ENCODE results near the gene OPHN1.

OPHN1 gene

DNA sequence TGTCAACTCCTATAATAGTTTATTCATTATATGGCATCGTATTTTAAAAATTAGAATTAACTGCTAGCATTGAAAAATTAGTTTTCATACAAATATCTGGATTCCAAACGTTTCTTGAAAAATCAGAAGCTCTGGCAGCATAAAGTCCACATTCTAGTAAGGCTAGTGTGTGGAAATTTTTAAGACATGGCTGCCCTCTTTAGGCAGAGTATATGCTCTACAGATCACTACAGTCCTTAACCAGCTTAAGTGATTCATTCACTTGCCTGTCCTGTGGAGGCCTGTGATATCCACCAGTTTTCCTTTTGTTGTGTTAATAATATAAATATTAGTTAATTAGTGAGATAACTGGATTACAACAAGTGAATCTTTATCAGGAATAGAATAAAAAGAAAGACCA, 287.2 kb downstream of the OPHN1 start:
- H3K4me1 Mint-ChIP-seq (ENCODE audit: low read depth) = no peaks in the 10 kb centered on the region
- no peaks in the 10 kb centered on the region for H3K36me3 Mint-ChIP-seq
- H3K27me3 Mint-ChIP-seq = no peaks in the 10 kb centered on the region
- no peaks in the 10 kb centered on the region for H3K9me3 Mint-ChIP-seq (ENCODE audit: low read depth)
- no peak overlapping the region for H3K27ac Mint-ChIP-seq
- no peak overlapping the region for H3K4me3 Mint-ChIP-seq

DNA sequence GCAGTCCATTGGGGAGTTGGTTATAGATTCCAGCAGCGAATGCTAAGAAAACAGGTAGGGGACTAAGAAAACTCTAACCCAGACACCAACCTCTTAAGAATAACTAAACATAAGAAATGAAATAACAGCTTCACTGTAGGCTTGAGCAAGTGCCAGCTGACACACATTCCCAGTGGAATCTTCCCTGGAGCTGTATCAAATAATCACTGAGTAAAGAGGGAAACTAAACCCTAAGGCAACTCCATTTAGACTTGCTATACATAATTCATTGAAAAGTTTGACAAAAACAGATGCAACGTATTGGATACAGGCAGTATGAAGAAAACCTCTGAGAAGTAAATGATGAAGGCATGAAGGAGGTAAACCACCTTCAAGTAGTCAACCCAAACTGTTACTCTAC, 293.5 kb downstream of the OPHN1 start:
- no peaks in the 10 kb centered on the region for H3K4me1 Mint-ChIP-seq (ENCODE audit: low read depth)
- no peak overlapping the region for H3K4me3 Mint-ChIP-seq
- no peak overlapping the region for H3K27ac Mint-ChIP-seq
- no peaks in the 10 kb centered on the region for H3K27me3 Mint-ChIP-seq
- no peaks in the 10 kb centered on the region for H3K9me3 Mint-ChIP-seq (ENCODE audit: low read depth)
- H3K36me3 Mint-ChIP-seq = no peaks in the 10 kb centered on the region

DNA sequence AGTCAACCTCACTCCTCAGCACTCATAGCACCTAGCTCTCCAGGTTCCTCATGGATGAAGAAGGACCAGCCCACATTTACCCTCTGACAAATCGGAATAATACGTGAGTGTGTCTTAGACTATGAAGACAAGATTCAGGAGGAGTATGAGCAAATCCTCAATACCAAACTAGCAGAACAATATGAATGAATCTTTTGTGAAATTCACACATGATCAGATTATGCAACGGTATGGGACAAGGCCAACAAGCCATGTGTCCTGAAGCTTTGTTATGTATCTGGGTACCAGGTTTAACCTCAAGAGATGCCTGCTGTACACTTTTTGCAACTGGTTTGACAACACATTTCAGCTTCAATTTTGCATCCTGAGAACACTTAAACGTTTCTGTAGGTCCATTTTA, 300.1 kb downstream of the OPHN1 start:
- H3K9me3 Mint-ChIP-seq (ENCODE audit: low read depth) = no peaks in the 10 kb centered on the region
- H3K27me3 Mint-ChIP-seq = no peaks in the 10 kb centered on the region
- no peak overlapping the region for H3K27ac Mint-ChIP-seq
- H3K4me3 Mint-ChIP-seq = no peak overlapping the region
- H3K4me1 Mint-ChIP-seq (ENCODE audit: low read depth) = no peaks in the 10 kb centered on the region
- no peaks in the 10 kb centered on the region for H3K36me3 Mint-ChIP-seq

- Mint-ChIP-seq H3K27me3 (no peaks in the 10 kb centered on the region), H3K4me3 (no peak overlapping the region), H3K36me3 (no peaks in the 10 kb centered on the region), H3K9me3 (ENCODE audit: low read depth) (no peaks in the 10 kb centered on the region), H3K4me1 (ENCODE audit: low read depth) (no peaks in the 10 kb centered on the region), H3K27ac (no peak overlapping the region)
Measured at GRCh38 chrX:68132749-68133148, 300.5 kb downstream of the OPHN1 start.

GRCh38 chrX:68121835-68122234, 311.5 kb downstream of the OPHN1 start:
- Mint-ChIP-seq H3K4me3 (no peak overlapping the region), H3K27ac (no peak overlapping the region), H3K9me3 (ENCODE audit: low read depth) (no peaks in the 10 kb centered on the region), H3K36me3 (no peaks in the 10 kb centered on the region), H3K27me3 (no peaks in the 10 kb centered on the region), H3K4me1 (ENCODE audit: low read depth) (no peaks in the 10 kb centered on the region)

GRCh38 chrX:68121371-68121770, 311.9 kb downstream of the OPHN1 start:
- Mint-ChIP-seq H3K4me1 (ENCODE audit: low read depth) (no peaks in the 10 kb centered on the region), H3K4me3 (no peak overlapping the region), H3K27me3 (no peaks in the 10 kb centered on the region), H3K9me3 (ENCODE audit: low read depth) (no peaks in the 10 kb centered on the region), H3K27ac (no peak overlapping the region), H3K36me3 (no peaks in the 10 kb centered on the region)

DNA sequence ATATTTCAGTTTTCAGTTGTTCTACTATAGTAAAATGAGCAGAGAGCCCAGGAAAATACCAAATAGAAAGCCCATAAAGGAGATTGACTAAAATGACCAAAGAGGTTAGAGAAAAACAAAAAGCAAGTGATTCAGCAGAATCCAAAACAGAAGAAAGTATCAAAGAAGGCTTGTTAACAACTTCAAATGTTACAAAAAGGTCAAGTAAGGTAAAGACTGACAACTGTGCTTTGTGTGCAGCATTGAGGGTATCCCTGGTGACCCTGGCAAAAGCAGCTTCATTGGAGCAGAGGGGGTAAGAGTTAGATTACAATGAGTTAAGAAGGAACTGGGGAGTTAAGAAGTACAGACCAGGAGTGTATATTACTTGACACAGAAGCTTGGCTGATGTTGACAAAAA, 317.9 kb downstream of the OPHN1 start:
- no peaks in the 10 kb centered on the region for H3K36me3 Mint-ChIP-seq
- no peaks in the 10 kb centered on the region for H3K27me3 Mint-ChIP-seq
- no peak overlapping the region for H3K27ac Mint-ChIP-seq
- H3K4me3 Mint-ChIP-seq = no peak overlapping the region
- H3K4me1 Mint-ChIP-seq (ENCODE audit: low read depth) = no peaks in the 10 kb centered on the region
- H3K9me3 Mint-ChIP-seq (ENCODE audit: low read depth) = no peaks in the 10 kb centered on the region

DNA sequence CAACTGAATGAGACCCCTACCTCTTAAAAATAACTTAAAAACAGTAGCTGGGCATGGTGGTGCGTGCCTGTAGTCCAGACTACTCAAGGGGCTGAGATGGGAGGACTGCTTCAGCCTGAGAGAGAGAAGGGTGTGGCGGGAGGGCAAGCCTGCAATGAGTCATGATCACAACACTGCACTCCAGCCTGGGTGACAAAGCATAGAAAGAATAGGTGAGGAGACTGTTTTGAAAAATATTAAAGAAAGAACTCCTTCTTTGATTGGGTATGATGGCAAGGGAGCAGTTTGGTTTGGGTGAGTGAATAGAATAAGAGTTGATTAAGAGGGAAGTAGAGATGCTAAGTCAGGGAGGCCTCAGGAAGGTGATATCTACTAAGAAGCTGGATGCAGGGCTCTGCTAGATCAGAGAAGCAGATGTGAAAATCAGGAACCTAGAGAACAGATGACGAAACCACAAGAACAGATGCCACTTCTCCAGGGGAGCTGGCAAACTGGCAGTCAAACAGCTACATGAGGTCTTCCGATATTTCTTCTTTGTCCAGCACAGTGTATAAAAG, 318.6 kb downstream of the OPHN1 start:
- no peaks in the 10 kb centered on the region for H3K4me1 Mint-ChIP-seq (ENCODE audit: low read depth)
- no peak overlapping the region for H3K4me3 Mint-ChIP-seq
- no peaks in the 10 kb centered on the region for H3K27me3 Mint-ChIP-seq
- H3K9me3 Mint-ChIP-seq (ENCODE audit: low read depth) = no peaks in the 10 kb centered on the region
- H3K36me3 Mint-ChIP-seq = no peaks in the 10 kb centered on the region
- H3K27ac Mint-ChIP-seq = no peak overlapping the region

DNA sequence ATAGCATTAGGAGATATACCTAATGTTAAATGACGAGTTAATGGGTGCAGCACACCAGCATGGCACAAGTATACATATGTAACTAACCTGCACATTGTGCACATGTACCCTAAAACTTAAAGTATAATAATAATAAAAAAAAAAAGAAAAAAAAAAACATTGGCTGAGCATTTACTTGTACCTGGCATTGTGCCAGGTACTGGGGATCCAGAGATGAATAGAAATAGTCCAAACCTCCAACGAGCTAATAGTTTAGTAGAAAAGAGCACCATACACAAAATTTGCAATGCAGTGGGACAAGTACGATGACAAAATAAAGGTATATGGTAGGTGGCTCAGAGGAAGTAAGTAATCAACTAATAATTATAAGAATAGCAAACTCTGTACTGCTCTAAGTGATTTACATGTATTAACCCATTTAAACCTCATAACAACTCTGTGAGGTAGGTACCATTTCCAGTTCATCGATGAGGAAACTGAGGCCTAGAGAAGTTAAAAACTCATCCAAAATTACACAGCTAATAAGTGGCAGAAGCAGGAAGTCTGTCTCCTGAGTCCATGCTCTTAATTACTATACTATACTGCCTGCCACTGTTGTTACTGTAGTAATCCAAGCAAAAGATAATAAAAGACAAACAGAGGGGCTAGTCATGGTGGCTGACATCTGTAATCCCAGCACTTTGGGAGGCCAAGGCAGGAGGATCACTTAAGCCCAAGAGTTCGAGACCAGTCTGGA, 319.3 kb downstream of the OPHN1 start:
- Mint-ChIP-seq H3K9me3 (ENCODE audit: low read depth) (no peaks in the 10 kb centered on the region), H3K4me3 (no peak overlapping the region), H3K36me3 (no peaks in the 10 kb centered on the region), H3K4me1 (ENCODE audit: low read depth) (no peaks in the 10 kb centered on the region), H3K27me3 (no peaks in the 10 kb centered on the region), H3K27ac (no peak overlapping the region)

GRCh38 chrX:68112321-68112720, 321.0 kb downstream of the OPHN1 start:
- no peak overlapping the region for H3K27ac Mint-ChIP-seq
- no peaks in the 10 kb centered on the region for H3K4me1 Mint-ChIP-seq (ENCODE audit: low read depth)
- H3K9me3 Mint-ChIP-seq (ENCODE audit: low read depth) = no peaks in the 10 kb centered on the region
- H3K36me3 Mint-ChIP-seq = no peaks in the 10 kb centered on the region
- H3K27me3 Mint-ChIP-seq = no peaks in the 10 kb centered on the region
- no peak overlapping the region for H3K4me3 Mint-ChIP-seq

GRCh38 chrX:68109162-68109561, 324.1 kb downstream of the OPHN1 start:
- Mint-ChIP-seq H3K27me3 (no peaks in the 10 kb centered on the region), H3K9me3 (ENCODE audit: low read depth) (no peaks in the 10 kb centered on the region), H3K36me3 (no peaks in the 10 kb centered on the region), H3K27ac (no peak overlapping the region), H3K4me1 (ENCODE audit: low read depth) (no peaks in the 10 kb centered on the region), H3K4me3 (no peak overlapping the region)

DNA sequence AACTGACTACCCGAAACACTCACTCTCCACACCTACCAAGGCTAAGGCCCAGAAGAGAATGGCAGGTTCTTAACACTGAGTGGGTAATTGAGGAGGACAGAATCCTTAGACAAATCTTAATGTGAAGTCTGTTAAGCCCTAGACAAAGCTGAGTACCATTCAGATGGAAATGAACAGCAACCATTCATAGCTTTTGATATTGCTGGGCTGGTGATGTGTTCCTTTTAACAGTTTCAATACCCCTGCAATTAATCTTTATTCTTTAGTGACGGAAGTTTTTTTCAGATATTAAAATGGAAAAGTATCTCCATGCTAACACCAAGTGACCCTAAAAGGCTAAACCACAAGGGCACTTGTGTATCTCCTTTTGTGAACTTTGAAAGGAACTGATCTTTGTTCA, 334.9 kb downstream of the OPHN1 start:
- no peak overlapping the region for H3K27ac Mint-ChIP-seq
- no peaks in the 10 kb centered on the region for H3K9me3 Mint-ChIP-seq (ENCODE audit: low read depth)
- H3K4me1 Mint-ChIP-seq (ENCODE audit: low read depth) = no peaks in the 10 kb centered on the region
- H3K4me3 Mint-ChIP-seq = no peak overlapping the region
- no peaks in the 10 kb centered on the region for H3K36me3 Mint-ChIP-seq
- H3K27me3 Mint-ChIP-seq = no peaks in the 10 kb centered on the region

- H3K27me3 Mint-ChIP-seq = no peaks in the 10 kb centered on the region
- H3K4me1 Mint-ChIP-seq (ENCODE audit: low read depth) = no peaks in the 10 kb centered on the region
- H3K9me3 Mint-ChIP-seq (ENCODE audit: low read depth) = no peaks in the 10 kb centered on the region
- H3K36me3 Mint-ChIP-seq = no peaks in the 10 kb centered on the region
- H3K4me3 Mint-ChIP-seq = no peak overlapping the region
- no peak overlapping the region for H3K27ac Mint-ChIP-seq
Measured at GRCh38 chrX:68090266-68090665, 343.0 kb downstream of the OPHN1 start.

DNA sequence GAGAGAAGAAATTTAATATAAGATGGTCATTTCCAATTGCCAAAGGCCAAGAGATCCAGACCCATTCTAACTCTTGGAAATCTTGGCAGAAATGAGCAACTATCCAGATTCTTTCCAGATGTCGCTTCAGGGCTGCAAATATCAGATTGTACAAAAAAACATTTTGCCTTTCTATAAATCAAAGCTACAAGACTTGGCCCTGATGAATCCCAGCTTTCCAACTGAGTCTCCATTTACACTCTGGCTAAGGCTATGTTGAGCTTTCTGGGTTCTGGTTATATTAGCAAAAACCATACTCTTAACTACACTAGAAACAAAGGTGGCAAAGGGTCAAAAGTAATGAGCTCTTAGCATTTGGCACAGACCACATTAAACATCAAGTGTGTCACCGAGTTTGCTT, 345.8 kb downstream of the OPHN1 start:
- Mint-ChIP-seq H3K9me3 (ENCODE audit: low read depth) (no peaks in the 10 kb centered on the region), H3K4me3 (no peak overlapping the region), H3K36me3 (no peaks in the 10 kb centered on the region), H3K27ac (no peak overlapping the region), H3K27me3 (no peaks in the 10 kb centered on the region), H3K4me1 (ENCODE audit: low read depth) (no peaks in the 10 kb centered on the region)

GRCh38 chrX:68086709-68087108, 346.6 kb downstream of the OPHN1 start:
- Mint-ChIP-seq H3K9me3 (ENCODE audit: low read depth) (no peaks in the 10 kb centered on the region), H3K4me1 (ENCODE audit: low read depth) (no peaks in the 10 kb centered on the region), H3K27ac (no peak overlapping the region), H3K4me3 (no peak overlapping the region), H3K27me3 (no peaks in the 10 kb centered on the region), H3K36me3 (no peaks in the 10 kb centered on the region)

DNA sequence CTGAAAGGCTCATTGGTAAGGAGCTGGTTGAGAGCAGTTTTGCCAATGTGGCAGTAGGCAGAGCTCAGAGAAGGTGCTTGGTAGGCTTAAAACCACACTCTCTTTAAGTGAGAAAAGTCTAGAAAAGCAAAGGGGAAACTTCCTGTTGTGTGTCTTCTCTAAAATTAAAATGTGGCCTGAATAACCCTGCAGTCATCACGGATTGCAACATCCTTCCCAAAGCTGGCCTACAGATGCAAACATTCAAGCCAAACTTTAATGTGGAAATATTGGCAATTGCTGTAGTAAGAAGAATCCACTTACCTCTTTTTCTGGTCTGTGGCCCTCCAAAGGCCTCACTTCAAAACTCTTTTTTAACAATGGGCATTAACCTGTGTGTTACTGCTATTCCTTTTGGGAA, 348.5 kb downstream of the OPHN1 start:
- H3K36me3 Mint-ChIP-seq = no peaks in the 10 kb centered on the region
- H3K4me1 Mint-ChIP-seq (ENCODE audit: low read depth) = no peaks in the 10 kb centered on the region
- no peak overlapping the region for H3K27ac Mint-ChIP-seq
- H3K27me3 Mint-ChIP-seq = peaks cover 2% of the 10 kb centered on the region
- no peak overlapping the region for H3K4me3 Mint-ChIP-seq
- H3K9me3 Mint-ChIP-seq (ENCODE audit: low read depth) = no peaks in the 10 kb centered on the region

Data from activated naive CD8-positive, alpha-beta T cell (primary cell).